Measurements from ENCODE around the gene KIRREL3. TPM values are rescaled to one million over a fixed set of nuclear protein-coding genes. Genes with fewer than 3 reads are reported as not detected.

Gene KIRREL3
- polyA plus RNA-seq, 2 of the 4 experiments (the other 2 are of a cell fraction): 3.0 to 11.0 TPM

GRCh38 chr11:126585388-126585773, 415.2 kb downstream of the KIRREL3 start:
- CTCF ChIA-PET: interaction anchor here (0.9 to 1.3 kb wide), 3 partner anchors 105 to 405 kb away, joined by 3 read pairs; no protein-coding TSS in a partner anchor
- WGBS (ENCODE audit: missing lambda C conversion rate): 80% methylated on average over 12 of the region's 20 CpGs
- Histone ChIP-seq H3K4me1 (peaks cover 10% of the 10 kb centered on the region), H3K9me3 (no peaks in the 10 kb centered on the region), H3K4me3 (no peak overlapping the region), H3K27ac (peak overlapping the region; percentile 45 to 59; a peak in 5 of 6 replicates), H3K4me2 (peak overlapping the region; percentile 76)
- FAIRE-seq (no peak), DNase-seq (ENCODE audit: low read depth in 1 of 2, low spot score in 1 of 2) (no peak), ATAC-seq (no peak)
- POLR2A ChIA-PET: interaction anchor here (0.9 kb wide), 1 partner anchor 230 kb away, joined by 3 read pairs; no protein-coding TSS in a partner anchor
- TF ChIP-seq PBX3 (IDR thresholded peaks at IDR 0.05): no peak
- no peak for TF ChIP-seq CTCF (IDR thresholded peaks at IDR 0.05)
- no peak for TF ChIP-seq ZSCAN20 (CRISPR knock-in tag; IDR thresholded peaks at IDR 0.05)
- no peak for TF ChIP-seq ELK1 (IDR thresholded peaks at IDR 0.05; ENCODE audit: low read depth, low read length)
- TF ChIP-seq MAZ (IDR thresholded peaks at IDR 0.05; ENCODE audit: borderline replicate concordance, low read depth, low read length): no peak
- TF ChIP-seq SREBF2 (IDR thresholded peaks at IDR 0.05): no peak
- no peak for TF ChIP-seq KDM5A (IDR thresholded peaks at IDR 0.05)
- TF ChIP-seq NPAS2 (CRISPR knock-in tag; IDR thresholded peaks at IDR 0.05; ENCODE audit: borderline replicate concordance): no peak
- no peak for TF ChIP-seq MAX (IDR thresholded peaks at IDR 0.05)
- no peak for TF ChIP-seq TP53 (CRISPR knock-in tag; IDR thresholded peaks at IDR 0.05)
- TF ChIP-seq EP300 (IDR thresholded peaks at IDR 0.05): no peak
- no peak for TF ChIP-seq CEBPB (IDR thresholded peaks at IDR 0.05)
- no peak for TF ChIP-seq E2F6 (IDR thresholded peaks at IDR 0.05; ENCODE audit: borderline replicate concordance, low read depth)
- no peak for TF ChIP-seq USF2 (IDR thresholded peaks at IDR 0.05)
- TF ChIP-seq CBX2 (IDR thresholded peaks at IDR 0.05; ENCODE audit: borderline replicate concordance, low read depth): no peak
- no peak for TF ChIP-seq EHMT2 (IDR thresholded peaks at IDR 0.05; ENCODE audit: low read depth)
- no peak for TF ChIP-seq RCOR1 (IDR thresholded peaks at IDR 0.05; ENCODE audit: low read depth, low read length)

GRCh38 chr11:126583594-126584427, 416.8 kb downstream of the KIRREL3 start:
- CTCF ChIA-PET: interaction anchor here (0.9 kb wide), 1 partner anchor 24 kb away, joined by 3 read pairs; no protein-coding TSS in a partner anchor
- no peak for ATAC-seq
- Histone ChIP-seq H3K9me3 (no peaks in the 10 kb centered on the region), H3K4me2 (no peak overlapping the region), H3K4me1 (peaks cover 10% of the 10 kb centered on the region), H3K27ac (no peak overlapping the region), H3K4me3 (no peak overlapping the region)
- TF ChIP-seq SMC3 (IDR thresholded peaks at IDR 0.05) (no peak), BCL3 (IDR thresholded peaks at IDR 0.05) (no peak), FOXS1 (CRISPR knock-in tag; IDR thresholded peaks at IDR 0.05) (no peak), CTCF (IDR thresholded peaks at IDR 0.05) (no peak), E2F6 (IDR thresholded peaks at IDR 0.05; ENCODE audit: borderline replicate concordance, low read depth) (no peak), PHF8 (IDR thresholded peaks at IDR 0.05; ENCODE audit: borderline replicate concordance, low read depth) (no peak)
- DNase-seq (ENCODE audit: low read depth in 1 of 2, low spot score in 1 of 2): no peak
- FAIRE-seq: no peak
- POLR2A ChIA-PET: no interaction called here
- 81% methylated on average over 22 of the region's 26 CpGs for WGBS (ENCODE audit: missing lambda C conversion rate)

Data from A549 (cell line).